Fibroblast of skin of back (primary cell): Measurements from ENCODE around the gene IER5L.

Experiments
- DNase-seq: peaks from one replicate; pipeline ENCODE4 v3.0.0-alpha.2; 2013

IER5L gene

DNA sequence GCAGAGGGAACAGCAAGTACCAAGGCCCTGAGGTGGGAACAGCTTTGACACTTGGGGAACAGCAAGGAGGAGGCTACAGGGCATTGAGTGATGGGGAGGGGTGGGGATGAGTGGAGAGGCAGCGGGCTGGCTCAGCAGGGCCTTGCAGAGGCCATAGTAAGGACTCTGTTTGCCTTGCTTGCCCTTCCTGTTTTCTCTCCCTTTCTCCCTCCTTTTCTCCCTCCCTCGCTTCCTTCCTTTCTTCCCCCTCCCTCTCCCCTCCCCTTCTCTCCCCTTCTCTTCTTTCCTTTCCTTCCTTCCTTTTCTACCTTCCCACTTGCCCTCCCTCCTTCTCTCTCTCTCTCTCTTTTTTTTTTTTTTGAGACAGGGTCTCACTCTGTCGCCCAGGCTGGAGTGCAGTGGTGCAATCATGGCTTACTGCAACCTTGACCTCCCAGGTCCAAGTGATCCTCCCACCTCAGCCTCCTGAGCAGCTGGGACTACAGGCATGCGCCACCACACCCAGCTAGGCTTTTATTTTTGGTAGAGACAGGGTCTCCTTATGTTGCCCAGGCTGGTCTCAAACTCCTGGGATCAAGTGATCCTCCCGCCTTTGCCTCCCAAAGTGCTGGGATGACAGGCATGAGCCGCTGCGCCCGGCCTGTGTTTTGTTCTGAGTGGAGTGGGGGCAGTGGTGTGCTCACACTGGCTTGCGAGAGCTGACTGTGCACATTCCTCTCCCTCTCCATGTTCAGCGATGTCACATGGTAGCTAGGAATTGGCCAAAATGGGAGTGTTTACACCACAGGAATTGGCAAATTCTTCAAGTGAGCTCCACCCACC is 17.1 kb downstream of the IER5L start:
- DNase-seq: peak; percentile 69

DNA sequence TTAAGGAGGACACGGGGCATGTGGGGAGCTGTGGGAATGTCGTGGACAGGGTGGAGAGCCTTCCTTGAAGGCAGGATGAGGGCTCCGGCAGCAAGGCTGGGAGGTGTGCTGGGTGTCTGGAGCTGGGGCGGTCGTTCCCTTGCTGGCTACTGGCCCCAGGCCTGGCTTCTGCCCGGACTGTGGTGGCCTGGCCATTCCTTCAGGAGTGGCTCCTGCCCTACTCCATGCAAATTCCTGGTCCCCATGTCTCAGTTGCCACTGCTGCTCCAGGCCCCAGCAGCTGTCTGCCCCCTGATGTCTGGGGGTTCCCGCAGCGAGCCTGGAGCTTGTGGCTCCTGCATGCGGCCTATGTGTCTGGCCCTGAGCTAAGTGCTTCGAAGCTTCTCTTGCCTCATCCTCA is 21.9 kb downstream of the IER5L start:
- DNase-seq: no peak

DNA sequence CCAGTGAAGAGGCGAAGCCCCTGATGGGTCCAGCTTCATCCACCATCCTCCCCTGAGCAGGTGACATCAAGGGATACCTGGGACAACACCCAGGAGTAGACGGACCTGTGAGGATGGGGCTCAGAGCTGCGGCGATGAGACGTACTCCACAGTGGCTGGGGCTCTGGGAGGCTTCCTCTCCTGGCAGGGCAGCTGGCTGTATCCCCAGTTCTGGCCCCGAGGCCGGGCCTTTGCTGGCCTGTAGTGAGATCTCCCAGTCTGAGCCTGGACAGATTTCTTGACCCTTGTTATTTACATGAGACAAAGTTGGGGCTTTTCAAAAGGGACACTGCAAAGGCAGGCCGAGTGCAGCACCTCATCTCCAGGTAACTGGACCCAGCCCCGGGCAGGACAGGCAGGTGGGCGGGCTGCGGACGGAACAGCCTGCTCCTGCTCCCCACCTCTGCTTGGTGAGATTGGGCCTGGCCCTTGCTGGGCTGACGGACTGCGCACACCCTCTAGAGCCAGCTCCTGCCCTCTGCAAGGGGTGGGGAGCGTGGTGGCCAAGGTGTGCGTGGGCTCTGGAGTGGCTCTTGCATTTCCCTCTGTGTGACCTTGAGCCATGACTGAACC is 23.1 kb downstream of the IER5L start:
- no peak for DNase-seq

DNA sequence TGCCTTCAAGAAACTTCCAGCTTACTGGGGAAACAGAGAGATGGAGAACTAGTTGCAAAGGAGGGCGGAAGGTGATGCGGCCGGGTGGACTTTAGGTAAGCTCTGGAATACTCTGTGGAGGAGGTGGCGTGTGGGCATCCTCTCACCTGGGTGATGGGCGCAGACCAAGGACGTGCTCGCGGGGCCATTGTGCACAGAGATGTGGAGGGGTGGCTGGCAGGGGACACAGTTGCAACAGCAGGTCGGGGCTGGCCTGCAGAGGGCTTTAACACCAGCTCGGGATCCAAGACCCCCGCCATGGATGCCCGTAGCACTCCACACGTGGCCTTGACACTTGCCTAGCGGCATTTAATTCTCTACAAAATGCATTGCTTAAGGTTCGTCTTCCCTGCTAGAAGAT is 26.6 kb downstream of the IER5L start:
- no peak for DNase-seq

DNA sequence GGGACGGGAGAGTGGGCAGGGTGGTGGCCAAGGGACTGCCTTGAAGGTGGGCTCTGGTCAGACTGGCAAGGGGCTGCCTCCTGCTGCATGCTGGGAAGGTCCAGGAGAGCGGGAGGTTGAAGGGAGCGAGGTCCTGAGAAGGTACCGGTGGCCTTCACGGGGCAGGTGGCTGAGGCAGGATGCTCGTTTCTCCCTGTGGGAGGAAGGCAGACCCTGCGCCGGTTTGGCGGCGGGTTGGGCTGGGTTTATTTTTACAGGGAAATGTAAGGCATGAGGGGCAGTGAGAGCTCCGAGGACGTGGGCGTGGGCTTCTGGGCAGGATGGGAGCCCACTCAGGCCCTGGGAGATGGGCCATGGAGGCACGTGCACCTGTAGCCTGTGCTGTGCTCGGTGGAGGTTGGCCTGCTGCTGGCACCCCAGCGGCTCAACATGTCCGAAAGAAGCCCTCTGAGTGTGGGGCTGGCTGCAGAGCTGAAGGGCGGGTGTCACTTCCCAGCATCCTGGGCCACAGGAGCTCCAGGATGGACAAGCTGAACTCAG is 27.3 kb downstream of the IER5L start:
- DNase-seq: no peak

DNA sequence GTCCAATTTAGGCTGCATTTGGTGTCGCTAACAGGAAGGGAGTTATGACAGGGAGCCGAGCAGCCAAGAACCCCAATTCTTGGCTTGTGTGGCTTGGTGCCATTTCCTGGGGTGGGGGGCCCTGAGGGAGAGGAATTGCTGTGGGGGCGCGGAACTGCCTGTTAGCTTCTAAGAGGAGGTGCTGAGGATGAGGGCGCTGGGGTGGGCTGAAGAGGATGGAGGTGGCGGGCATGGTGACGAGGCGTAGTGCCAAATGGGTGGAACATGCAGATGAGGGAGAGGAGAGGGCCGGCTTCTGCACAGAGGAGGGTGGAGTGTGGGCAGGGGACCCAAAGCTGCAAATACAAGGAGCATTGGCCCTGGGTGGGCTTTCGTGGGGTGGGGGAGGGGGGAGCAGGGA is 27.9 kb downstream of the IER5L start:
- DNase-seq: no peak

DNA sequence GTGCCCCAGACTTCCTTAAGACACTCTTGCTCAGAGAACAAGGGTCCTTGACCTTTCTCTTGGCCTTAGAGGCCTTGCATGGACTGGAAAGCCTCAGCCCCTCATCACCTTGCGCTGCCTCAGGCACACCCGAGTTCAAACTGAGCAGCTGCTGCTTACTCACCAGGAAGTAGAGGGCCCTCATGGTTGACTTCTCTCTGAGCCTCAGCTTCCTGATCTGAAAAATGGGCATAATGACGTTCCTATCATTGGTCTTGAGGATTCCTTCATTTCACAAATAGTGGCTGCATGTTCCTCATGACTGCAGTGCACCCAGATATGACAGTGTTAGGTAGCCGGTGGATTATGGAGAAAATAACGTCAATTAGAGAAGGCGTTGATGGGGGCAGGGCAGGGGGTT is 28.6 kb downstream of the IER5L start:
- no peak for DNase-seq

DNA sequence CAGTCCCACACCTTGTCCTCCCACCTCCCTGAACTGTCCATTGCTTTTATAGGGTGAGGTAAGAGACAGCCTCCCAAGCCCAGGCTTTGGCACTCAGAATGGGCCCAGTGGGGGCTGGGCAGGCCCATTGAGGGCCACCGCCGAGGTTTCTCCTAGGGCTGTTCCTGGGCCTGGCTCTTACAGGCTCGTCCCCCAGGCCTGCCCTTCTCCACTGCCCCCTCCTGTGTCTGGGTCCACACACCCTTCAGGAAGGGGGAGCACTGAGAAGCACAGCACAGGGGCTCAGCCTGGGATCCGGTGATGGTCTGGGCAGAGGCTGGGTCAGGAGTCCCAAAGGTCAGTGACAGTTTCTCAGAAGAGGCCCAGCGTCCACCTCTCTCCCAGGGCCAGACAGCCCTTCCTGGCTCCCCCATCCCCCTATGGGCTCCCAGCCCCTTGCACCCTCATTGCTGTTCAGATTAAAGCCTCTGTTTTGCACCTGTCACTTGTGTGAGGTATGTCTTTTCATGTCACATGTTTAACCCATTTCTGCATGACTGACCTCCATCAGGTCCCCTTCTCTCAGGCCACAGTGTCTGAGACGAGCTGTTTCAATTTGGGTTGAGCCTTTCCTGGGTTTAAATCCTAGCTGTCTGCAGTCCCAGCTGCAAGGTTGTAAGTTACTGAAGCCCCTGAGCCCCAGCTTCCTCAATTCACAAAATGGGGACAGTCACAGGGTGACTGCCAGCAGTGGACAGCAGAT is 29.4 kb downstream of the IER5L start:
- no peak for DNase-seq

DNA sequence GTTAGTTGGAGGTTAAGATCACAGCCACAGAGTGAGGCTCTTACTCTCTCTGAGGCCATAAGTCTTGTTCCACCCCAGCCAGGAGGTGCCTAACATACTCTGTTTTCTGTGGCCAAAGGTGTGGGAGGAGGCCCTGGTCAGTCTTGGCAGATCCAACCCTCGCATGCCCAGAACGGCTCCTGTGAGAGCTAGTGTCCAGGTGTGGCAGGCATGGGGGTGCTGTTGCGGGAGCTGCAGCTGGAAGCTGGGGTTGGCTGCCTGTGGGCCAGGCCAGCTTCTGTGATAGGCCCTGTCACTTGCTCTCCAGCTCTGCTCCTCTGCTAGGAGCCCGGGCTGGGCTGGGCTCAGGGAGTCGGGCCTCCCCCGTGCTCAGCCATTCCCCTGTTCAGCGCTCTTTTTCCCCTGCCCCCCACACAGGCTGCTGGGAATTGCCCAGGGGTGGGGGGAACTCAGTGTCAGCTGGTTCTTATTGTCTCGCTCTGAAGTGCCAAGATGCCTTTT is 31.6 kb downstream of the IER5L start:
- peak; percentile 80 for DNase-seq

DNA sequence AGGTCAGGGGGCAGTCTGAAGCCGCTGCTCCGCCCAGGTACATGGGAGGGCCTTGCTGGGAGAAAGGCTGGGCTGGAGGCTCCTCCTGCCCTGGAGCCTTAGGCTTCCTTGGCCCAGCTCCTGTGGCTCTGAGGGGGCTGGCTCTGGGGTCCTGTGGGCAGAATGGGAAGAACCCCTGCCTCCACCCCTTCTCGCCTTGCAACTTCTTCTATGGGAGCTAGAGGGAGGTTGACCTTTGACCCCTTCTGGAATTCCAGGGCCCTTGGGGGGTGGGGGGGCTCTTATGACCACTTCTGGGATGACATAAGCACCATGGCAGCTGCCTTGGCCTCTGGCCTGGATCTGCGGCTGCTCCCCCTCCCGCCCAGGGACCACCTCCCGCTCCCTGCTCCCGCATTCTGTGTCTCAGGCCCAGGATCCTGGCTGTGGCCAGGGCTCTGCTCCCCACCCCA is 32.2 kb downstream of the IER5L start:
- peak; percentile 95 for DNase-seq

DNA sequence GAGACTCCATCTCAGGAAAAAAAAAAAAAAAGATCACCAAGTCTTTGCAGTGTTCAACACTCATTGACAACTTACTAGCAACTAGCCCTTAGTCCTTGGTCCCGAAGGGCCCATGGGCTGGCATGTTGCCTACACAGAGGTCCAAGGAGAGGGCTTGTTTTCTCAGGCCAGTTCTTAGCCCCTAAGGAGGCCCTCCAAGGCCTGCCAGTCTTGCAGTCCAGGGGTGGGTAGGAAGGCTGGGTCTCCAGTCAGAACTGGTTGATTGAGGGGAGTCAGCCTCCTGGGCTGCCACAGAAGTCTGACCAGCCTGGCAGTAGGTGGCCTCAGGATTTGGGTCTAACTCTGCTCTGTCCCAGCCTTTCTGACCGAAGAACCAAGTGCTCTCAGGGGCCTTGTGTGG is 32.7 kb downstream of the IER5L start:
- no peak for DNase-seq

DNA sequence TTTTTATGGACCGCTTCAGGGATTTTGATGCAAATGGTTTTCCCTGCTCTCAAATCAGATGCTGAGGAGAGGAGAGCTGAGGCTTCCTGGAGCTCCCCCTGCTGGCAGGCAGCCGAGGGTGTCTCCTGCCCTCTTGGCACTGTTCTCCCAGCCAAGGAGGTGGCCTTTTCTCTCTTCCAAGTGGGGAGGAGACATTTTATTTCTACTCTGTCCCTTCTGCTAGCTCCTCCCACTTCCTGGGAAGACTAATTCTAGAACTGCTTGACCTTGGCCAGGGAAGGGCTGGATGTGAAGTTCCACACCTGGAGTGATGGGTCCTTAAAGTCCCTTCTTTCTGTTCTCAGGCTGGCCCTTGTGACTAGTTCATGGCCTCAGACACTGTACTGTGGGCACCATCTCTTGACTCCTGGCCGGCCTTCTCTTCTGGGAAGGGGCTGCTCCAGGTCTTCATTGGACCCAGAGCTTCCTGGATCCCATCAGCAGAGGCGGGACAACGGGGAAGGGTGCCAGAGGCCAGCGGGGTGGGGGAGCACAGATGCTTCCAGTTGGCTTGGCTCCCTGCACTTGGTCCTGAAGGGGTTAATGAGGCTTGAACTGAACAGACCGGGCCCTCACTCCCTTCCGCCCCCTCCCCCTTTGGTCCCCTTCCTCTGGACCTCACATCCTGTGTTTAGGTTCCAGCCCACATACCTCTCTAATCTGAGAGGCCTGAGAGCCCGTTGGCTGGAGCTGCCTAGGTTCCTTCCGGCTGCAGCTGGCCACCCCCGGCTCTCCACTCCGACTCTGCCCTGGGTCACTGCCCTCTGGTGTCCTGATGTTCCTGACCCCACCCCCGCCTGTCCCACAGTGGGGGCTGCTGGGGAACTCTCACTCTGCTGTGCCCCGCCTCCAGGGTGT is 34.8 kb downstream of the IER5L start:
- peak; percentile 94 for DNase-seq

DNA sequence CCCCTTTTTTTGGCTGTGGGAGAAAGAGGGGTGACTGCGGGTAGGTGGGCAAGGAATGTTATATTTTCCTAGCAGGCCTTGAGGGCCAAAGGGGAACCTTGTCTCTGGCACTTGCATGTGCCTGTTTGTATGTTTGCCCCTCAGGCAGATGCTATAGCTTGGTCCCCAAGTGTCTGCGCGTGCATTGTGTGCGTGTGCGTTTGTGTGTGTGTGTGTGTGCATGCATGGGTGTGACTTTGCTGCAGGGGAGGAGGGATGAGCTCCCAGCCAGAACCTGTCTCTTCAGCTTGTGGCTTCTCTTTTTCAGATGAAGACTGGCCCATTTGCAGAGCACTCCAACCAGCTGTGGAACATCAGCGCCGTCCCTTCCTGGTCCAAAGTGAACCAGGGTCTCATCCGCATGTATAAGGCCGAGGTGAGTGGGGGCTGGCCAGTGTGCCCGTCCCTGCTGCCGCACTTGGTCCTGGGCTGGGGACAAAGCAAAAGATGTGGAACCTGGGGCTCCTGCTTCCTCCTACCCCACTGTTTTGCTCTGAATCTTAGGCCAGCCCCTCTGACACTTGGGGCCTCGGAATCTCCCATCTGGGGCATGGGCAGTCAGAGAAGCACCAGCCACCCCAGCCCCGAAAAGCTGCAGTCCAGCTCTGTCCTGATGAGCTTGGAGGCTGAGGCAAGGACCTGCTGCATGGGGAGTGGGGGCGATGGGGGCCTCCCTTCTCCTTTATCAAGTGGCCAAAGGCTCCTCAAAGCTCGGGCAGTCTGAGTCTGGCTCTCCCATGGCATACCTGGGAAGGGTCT is 35.7 kb downstream of the IER5L start:
- DNase-seq: no peak

DNA sequence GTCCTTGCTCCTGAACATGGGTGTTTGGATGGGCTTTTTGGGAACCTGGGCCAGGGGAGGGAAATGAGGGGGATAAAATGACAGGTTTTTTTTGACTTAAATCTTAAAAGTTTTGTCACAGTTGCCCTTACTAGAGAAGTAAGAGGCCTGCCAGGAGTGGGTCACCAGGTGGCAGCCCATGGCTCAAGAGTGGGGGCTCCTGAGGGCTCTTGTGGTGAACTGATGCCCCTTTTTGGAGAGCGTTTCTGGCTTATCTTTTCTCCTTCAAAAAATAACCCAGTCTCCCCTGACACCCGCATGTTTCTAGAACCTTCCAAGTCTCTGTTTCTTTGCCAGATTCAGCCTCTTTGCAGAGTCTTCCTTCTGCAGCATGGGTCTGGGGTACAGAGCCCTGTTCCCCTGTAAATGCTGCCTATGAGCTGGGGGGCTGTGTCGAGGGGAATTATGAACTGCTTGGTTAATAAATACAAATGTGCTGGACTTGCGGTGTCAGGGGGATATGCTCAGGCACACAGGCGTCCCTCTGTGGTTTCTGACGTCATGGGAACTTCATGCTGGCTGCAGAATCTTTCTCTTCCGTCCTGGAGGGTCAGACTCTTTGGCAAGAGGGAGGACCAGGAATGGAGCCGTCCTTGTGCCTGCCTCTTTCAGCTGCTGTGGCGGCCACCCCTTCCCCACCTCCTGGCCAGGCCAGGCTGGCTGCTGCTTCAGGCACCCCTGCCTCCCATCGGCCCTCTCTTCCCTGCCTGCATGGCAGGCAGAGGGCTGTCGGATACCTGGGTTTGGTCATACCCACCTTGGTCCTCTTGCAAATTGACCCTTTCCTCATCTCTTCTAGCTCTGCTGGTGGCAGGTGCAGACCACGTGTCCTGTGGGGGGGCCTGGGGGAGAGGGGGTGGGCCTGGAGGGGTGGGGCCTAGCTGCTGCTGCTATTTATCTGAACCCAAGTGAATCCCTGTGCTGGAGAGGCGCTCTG is 36.7 kb downstream of the IER5L start:
- peak; percentile 94 for DNase-seq

DNA sequence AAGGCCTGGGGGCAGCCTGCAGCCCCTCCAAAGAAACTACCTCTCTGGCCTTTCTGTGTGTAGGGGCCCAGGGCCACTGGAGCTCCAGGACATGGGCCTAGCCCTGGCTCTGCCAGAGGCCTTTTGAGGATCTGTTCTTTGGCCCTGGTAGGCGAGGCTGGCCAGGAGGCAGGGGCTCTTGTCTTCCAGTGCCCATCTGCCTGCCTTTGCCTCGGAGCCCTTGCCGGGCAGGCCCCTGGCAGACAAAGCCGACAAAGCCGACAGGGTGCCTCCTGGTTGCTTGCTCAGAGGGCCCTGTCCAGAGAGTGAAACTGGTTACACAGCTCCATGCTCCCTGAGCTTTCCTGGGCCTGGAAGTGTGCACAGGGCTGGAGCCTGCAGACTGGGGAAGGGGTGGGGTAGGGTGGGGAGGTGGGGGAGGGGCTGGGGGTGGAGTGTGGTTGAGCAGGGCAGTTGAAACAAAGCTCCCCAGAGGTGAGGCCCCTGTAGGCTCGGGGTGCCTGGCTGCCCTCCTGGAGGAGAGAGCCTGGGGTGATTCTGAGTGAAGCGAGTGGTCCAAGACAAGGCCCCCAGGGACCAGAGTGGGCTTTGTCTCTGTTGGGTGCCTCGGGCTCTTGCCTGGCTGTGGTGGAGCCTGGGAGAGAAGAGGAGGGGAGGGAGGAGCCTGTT is 37.5 kb downstream of the IER5L start:
- DNase-seq: peak; percentile 76

DNA sequence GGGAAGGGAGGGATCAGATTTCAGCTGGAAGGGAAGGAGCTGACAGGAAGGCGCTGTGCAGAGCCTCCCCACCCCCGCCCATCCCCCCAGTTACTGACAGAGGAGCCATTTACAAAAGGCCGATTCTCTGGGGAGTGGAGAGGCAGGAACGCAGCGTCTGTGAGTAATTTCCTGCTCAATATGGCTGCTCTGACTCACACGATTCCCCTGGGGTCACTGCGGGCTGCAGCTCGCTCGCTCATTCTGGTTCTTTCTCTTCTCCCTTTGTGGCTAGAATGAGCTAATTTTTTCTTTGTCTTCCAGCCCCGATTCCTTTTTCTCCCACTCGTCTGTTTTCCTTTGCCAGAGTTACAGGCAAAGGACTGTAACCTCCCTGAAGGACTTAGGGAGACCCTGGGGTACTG is 38.1 kb downstream of the IER5L start:
- DNase-seq: peak; percentile 100

DNA sequence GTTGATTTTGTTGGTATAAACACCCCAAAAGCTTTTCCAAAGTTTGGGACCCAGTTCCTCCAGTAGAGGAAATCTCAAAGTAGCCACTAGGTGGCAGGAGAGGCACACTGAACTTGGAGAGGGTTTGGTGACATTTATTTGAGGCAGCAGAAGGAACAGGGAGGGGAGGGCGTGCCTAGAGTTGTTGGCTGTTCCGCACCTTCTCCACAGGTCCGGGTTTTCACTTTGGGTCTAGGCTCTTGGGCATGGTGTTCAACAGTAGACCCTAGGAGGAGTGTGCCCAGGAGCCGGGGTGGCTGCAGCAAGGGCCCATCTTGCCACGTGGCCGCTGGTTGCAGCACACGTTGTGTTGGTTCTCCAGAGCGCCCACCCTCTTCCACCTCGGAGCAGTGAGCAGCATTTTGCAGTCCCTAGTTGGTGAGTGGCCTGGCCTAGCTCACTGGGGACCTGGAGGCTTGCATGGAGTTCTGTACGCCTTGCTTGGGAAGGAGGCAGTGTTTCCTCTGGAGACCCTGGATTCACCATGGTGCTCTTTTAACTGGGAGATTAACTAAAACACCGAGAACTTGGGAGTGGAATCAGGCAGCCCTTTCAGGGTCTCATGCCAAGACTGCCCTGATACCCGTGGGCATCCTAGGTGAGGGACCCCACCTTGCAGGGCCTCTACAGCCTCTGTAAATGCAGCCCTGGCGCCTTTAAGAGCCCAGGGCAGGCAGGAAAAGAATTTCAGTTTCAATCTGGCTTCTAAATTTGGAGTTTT is 38.6 kb downstream of the IER5L start:
- DNase-seq: peak; percentile 89

DNA sequence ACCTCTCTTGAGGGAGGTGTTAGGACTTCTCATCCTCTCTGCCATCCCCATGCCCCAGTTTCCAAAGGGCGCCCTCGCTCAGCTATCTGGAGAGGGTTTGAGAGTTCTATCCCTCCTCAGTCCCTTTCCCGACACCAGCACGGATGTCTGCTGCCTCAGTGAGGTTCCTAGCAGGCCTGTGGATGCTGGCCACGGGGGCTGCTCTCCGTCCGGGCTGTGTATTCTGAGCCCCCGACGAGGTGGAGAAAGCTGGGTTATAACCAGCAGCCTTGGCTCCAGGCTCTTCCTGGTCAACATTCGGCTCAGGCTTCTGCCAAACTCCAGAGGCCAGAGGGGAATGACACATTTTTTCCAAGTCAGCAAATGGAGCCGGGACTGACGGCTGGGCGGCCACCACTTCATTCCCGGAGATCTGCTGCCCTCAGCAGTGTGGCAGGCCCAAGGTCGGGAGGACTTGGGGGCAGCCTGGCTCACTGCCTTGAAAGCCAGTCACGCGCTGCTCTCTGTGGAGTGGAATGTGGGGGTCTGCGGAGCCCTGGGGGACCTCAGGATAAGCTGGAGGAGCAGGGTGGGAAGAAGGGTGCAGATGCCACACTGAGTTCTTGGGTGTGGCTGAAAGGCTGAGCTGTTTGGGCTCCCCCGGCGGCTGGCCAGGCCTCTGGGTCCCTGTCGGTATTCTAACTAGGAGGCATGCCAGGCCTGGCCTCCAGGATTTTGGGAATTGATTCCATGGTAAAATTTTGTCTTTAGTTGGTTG is 39.4 kb downstream of the IER5L start:
- peak; percentile 75 for DNase-seq
